Skin epidermis (tissue), 12 donors: ENCODE measurements around the gene HMCN2.

Source experiments
- H3K27ac ChIP-seq, 21 experiments: fragments of 200-600 bp; sonication (generic) in 11 of 21; one replicate each; pipeline ENCODE4 v1.5.0; 2020; ENCODE audit warnings: mild to moderate bottlenecking in 3 of 21, inconsistent platforms in 2 of 21, moderate library complexity in 2 of 21
- H3K4me3 ChIP-seq, 7 experiments: fragments of 200-600 bp; sonication (generic) in 2 of 7; one replicate each; pipeline ENCODE4 v1.5.0; 2020; ENCODE audit warnings: inconsistent platforms in 2 of 7, mild to moderate bottlenecking in 2 of 7, moderate library complexity in 1 of 7

Gene HMCN2

GRCh38 chr9:130303613-130304055, 38.1 kb downstream of the HMCN2 start:
- no peak overlapping the region for H3K27ac ChIP-seq
- no peak overlapping the region for H3K4me3 ChIP-seq

GRCh38 chr9:130304116-130304515, 38.6 kb downstream of the HMCN2 start:
- Histone ChIP-seq H3K4me3 (no peak overlapping the region), H3K27ac (no peak overlapping the region)

- Histone ChIP-seq H3K27ac (peak overlapping the region in 1 of 21 experiments; percentile 16), H3K4me3 (no peak overlapping the region)
Measured at GRCh38 chr9:130304643-130305042, 39.1 kb downstream of the HMCN2 start.

- Histone ChIP-seq H3K27ac (no peak overlapping the region), H3K4me3 (no peak overlapping the region)
Measured at GRCh38 chr9:130305381-130305780, 39.8 kb downstream of the HMCN2 start.

GRCh38 chr9:130306823-130307666, 41.5 kb downstream of the HMCN2 start:
- Histone ChIP-seq H3K27ac (no peak overlapping the region), H3K4me3 (no peak overlapping the region)

GRCh38 chr9:130307667-130307943, 42.0 kb downstream of the HMCN2 start:
- Histone ChIP-seq H3K4me3 (no peak overlapping the region), H3K27ac (no peak overlapping the region)

- H3K4me3 ChIP-seq = no peak overlapping the region
- no peak overlapping the region for H3K27ac ChIP-seq
Measured at GRCh38 chr9:130308081-130308571, 42.6 kb downstream of the HMCN2 start.

GRCh38 chr9:130309689-130310455, 44.3 kb downstream of the HMCN2 start:
- H3K27ac ChIP-seq = no peak overlapping the region
- no peak overlapping the region for H3K4me3 ChIP-seq

GRCh38 chr9:130310456-130310855, 44.9 kb downstream of the HMCN2 start:
- H3K27ac ChIP-seq = no peak overlapping the region

GRCh38 chr9:130311003-130311402, 45.4 kb downstream of the HMCN2 start:
- Histone ChIP-seq H3K27ac (no peak overlapping the region), H3K4me3 (no peak overlapping the region)

More at GRCh38 chr9:130310456-130310855, 44.9 kb downstream of the HMCN2 start:
- H3K4me3 ChIP-seq = no peak overlapping the region

- Histone ChIP-seq H3K4me3 (no peak overlapping the region), H3K27ac (no peak overlapping the region)
Measured at GRCh38 chr9:130311408-130312140, 46.0 kb downstream of the HMCN2 start.

GRCh38 chr9:130313103-130313858, 47.7 kb downstream of the HMCN2 start:
- H3K4me3 ChIP-seq = no peak overlapping the region
- H3K27ac ChIP-seq = no peak overlapping the region

GRCh38 chr9:130315446-130316226, 50.1 kb downstream of the HMCN2 start:
- H3K4me3 ChIP-seq = no peak overlapping the region
- peak overlapping the region in 1 of 21 experiments; percentile 15 for H3K27ac ChIP-seq

GRCh38 chr9:130316430-130316829, 50.9 kb downstream of the HMCN2 start:
- Histone ChIP-seq H3K27ac (peak overlapping the region in 1 of 21 experiments; percentile 47), H3K4me3 (no peak overlapping the region)

- no peak overlapping the region for H3K4me3 ChIP-seq
- H3K27ac ChIP-seq = peak overlapping the region in 3 of 21 experiments; percentile 28 to 71 (median 43)
Measured at GRCh38 chr9:130319300-130319699, 53.7 kb downstream of the HMCN2 start.

- Histone ChIP-seq H3K4me3 (no peak overlapping the region), H3K27ac (no peak overlapping the region)
Measured at GRCh38 chr9:130319944-130320712, 54.6 kb downstream of the HMCN2 start.

GRCh38 chr9:130320723-130321481, 55.3 kb downstream of the HMCN2 start:
- Histone ChIP-seq H3K27ac (no peak overlapping the region), H3K4me3 (no peak overlapping the region)
